Keratinocyte (primary cell): Measurements from ENCODE around the gene SRM. TPM values are rescaled to one million over a fixed set of nuclear protein-coding genes. Genes with fewer than 3 reads are reported as not detected.

ENCODE experiments used
- DNase-seq: peaks from one replicate; pipeline ENCODE4 v3.0.0-alpha.2; 2011; ENCODE audit warnings: low read depth, missing footprints, low spot score
- FAIRE-seq: peaks from 2 replicates; lab custom pipeline; 2011; peaks lifted over from hg19 to GRCh38; lab: Jason Lieb, UNC
- H2AFZ ChIP-seq: 2 replicates; pipeline ENCODE4 v1.6.0; 2012; ENCODE audit warnings: low read length, control low read depth, inconsistent platforms; ENCODE audit not compliant: control insufficient read depth
- H3K27ac ChIP-seq: 2 replicates; pipeline ENCODE4 v1.5.1; 2011; ENCODE audit warnings: low read length; ENCODE audit not compliant: control insufficient read depth, insufficient read depth
- H3K27me3 ChIP-seq: 3 replicates; pipeline ENCODE4 v1.6.0; 2011; ENCODE audit warnings: low read length; ENCODE audit not compliant: control insufficient read depth, insufficient read depth; ENCODE audit errors: extremely low read depth
- H3K36me3 ChIP-seq, 2 experiments: 2 replicates in 1 of 2; 3 replicates in 1 of 2; pipeline ENCODE4 v1.5.1; 2011; ENCODE audit warnings: low read length in 2 of 2, mild to moderate bottlenecking in 1 of 2; ENCODE audit not compliant: control insufficient read depth in 2 of 2, insufficient read depth in 2 of 2; ENCODE audit errors: extremely low read depth in 1 of 2
- H3K4me1 ChIP-seq: 3 replicates; pipeline ENCODE4 v1.5.1; 2011; ENCODE audit warnings: low read length; ENCODE audit not compliant: control insufficient read depth, insufficient read depth; ENCODE audit errors: extremely low read depth
- H3K4me2 ChIP-seq: 3 replicates; pipeline ENCODE4 v1.6.0; 2011; ENCODE audit warnings: low read depth, low read length; ENCODE audit not compliant: control insufficient read depth, insufficient read depth; ENCODE audit errors: extremely low read depth
- H3K4me3 ChIP-seq, 3 experiments: fragments of 200-600 bp in 1 of 3; sonication (generic) in 1 of 3; 2 replicates in 2 of 3; 3 replicates in 1 of 3; pipeline ENCODE4 v1.5.1; 2011 to 2016; ENCODE audit warnings: low read length in 3 of 3, mild to moderate bottlenecking in 3 of 3, control low read depth in 2 of 3, inconsistent platforms in 1 of 3, low read depth in 1 of 3, mixed read lengths in 1 of 3, mixed run types in 1 of 3, moderate library complexity in 1 of 3; ENCODE audit not compliant: control insufficient read depth in 2 of 3, insufficient read depth in 2 of 3; ENCODE audit errors: extremely low read depth in 1 of 3
- H3K79me2 ChIP-seq: 2 replicates; pipeline ENCODE4 v1.6.0; 2012; ENCODE audit warnings: low read length; ENCODE audit not compliant: control insufficient read depth, insufficient read depth
- H3K9ac ChIP-seq: 3 replicates; pipeline ENCODE4 v1.6.0; 2011; ENCODE audit warnings: low read length; ENCODE audit not compliant: control insufficient read depth, insufficient read depth; ENCODE audit errors: extremely low read depth
- H3K9me1 ChIP-seq: 3 replicates; pipeline ENCODE4 v1.6.0; 2011; ENCODE audit warnings: low read length; ENCODE audit not compliant: control insufficient read depth, insufficient read depth; ENCODE audit errors: extremely low read depth
- H3K9me3 ChIP-seq: 2 replicates; pipeline ENCODE4 v1.5.1; 2012; ENCODE audit warnings: low read depth, low read length; ENCODE audit not compliant: control insufficient read depth
- H4K20me1 ChIP-seq: 3 replicates; pipeline ENCODE4 v1.6.0; 2011; ENCODE audit warnings: low read length; ENCODE audit not compliant: control insufficient read depth, insufficient read depth; ENCODE audit errors: extremely low read depth
- CTCF ChIP-seq, 3 experiments: IDR thresholded peaks in 1 of 3; conservative IDR thresholded peaks in 1 of 3; optimal IDR thresholded peaks in 1 of 3; 2 replicates in 2 of 3; 3 replicates in 1 of 3; pipeline versions ENCODE3 to v1.5.1; 2011; ENCODE audit warnings: low read length in 3 of 3, mild to moderate bottlenecking in 3 of 3, moderate library complexity in 2 of 3, control low read depth in 1 of 3, inconsistent platforms in 1 of 3; ENCODE audit not compliant: insufficient read depth in 2 of 3; ENCODE audit errors: extremely low read depth in 1 of 3
- EZH2 ChIP-seq: IDR thresholded peaks from one replicate; pipeline ENCODE4 v1.6.1; 2012; ENCODE audit warnings: inconsistent platforms, mild to moderate bottlenecking, low read length, moderate library complexity
- dilution Hi-C: fragments of 300-500 bp; cut with MboI; formaldehyde crosslinking; loops from one replicate; pipeline ENCODE4 v1.7.0; 2020; ENCODE audit warnings: low sequenced_read_pairs; ENCODE audit not compliant: extremely low pct_ligation_motif_present
- polyA plus RNA-seq, 5 experiments: library from polyadenylated mRNA; depleted of rRNA in 3 of 5; stranded (reverse) in 3 of 5; stranded (forward) in 1 of 5; unstranded in 1 of 5; fragments of >200 nt; gene quantifications; 1 replicate in 1 of 5; 2 replicates in 3 of 5; 3 replicates in 1 of 5; pipeline versions ENCODE4 v1.2.1 to v1.2.3, GENCODE V29; 2011 to 2012; ENCODE audit warnings: missing spikeins in 2 of 5, low read depth in 1 of 5, low replicate concordance in 1 of 5

The SRM gene
- polyA plus RNA-seq, 1 donor (not counting 4 experiments of a cell fraction or from before 2014, with no cell fraction given), result 32.8 TPM

GRCh38 chr1:11024154-11024873 lies 35.5 kb downstream of the SRM start:
- Histone ChIP-seq H4K20me1 (peaks cover 7% of the 10 kb centered on the region), H3K79me2 (peaks cover 23% of the 10 kb centered on the region), H3K4me1 (peaks cover 16% of the 10 kb centered on the region), H3K4me2 (no peak overlapping the region), H3K27me3 (no peaks in the 10 kb centered on the region), H2AFZ (no peak overlapping the region), H3K36me3 (peaks cover 20 to 53% of the 10 kb centered on the region in 2 experiments), H3K9ac (no peak overlapping the region), H3K9me3 (no peaks in the 10 kb centered on the region), H3K4me3 (no peak overlapping the region), H3K9me1 (peaks cover 3% of the 10 kb centered on the region), H3K27ac (no peak overlapping the region)
- TF ChIP-seq EZH2, result no peak
- no peak for TF ChIP-seq CTCF (optimal IDR thresholded peaks at IDR 0.05 in 1 of 3, IDR thresholded peaks at IDR 0.05 in 1 of 3, conservative IDR thresholded peaks at IDR 0.05 in 1 of 3; ENCODE audit: extremely low read depth in 1 of 3, insufficient read depth in 2 of 3, low read length in 3 of 3)
- DNase-seq (no peak), FAIRE-seq (no peak)
- dilution Hi-C loops, result no loop called here

- FAIRE-seq (no peak), DNase-seq (no peak)
- H3K9me1 ChIP-seq, result peaks cover 3% of the 10 kb centered on the region
- H4K20me1 ChIP-seq, result peaks cover 11% of the 10 kb centered on the region
- peaks cover 16% of the 10 kb centered on the region for H3K4me1 ChIP-seq
- H3K9ac ChIP-seq, result no peak overlapping the region
- no peaks in the 10 kb centered on the region for H3K9me3 ChIP-seq
- H2AFZ ChIP-seq, result no peak overlapping the region
- no peak overlapping the region for H3K4me3 ChIP-seq
- peaks cover 20 to 58% of the 10 kb centered on the region in 2 experiments for H3K36me3 ChIP-seq
- TF ChIP-seq CTCF (optimal IDR thresholded peaks at IDR 0.05 in 1 of 3, IDR thresholded peaks at IDR 0.05 in 1 of 3, conservative IDR thresholded peaks at IDR 0.05 in 1 of 3; ENCODE audit: extremely low read depth in 1 of 3, insufficient read depth in 2 of 3, low read length in 3 of 3), result no peak
- TF ChIP-seq EZH2, result no peak
- no peak overlapping the region for H3K4me2 ChIP-seq
- no peaks in the 10 kb centered on the region for H3K27me3 ChIP-seq
- dilution Hi-C loops, result no loop called here
- no peak overlapping the region for H3K27ac ChIP-seq
- H3K79me2 ChIP-seq, result peaks cover 28% of the 10 kb centered on the region
Measured at GRCh38 chr1:11023201-11023600, 36.6 kb downstream of the SRM start.
